ENCODE results near the gene CSF3R.
"Not testable (repeated sequence)": the region's sequence is repeated elsewhere in the genome, so short reads cannot be mapped to it uniquely, and the experiment has no call there.

Gene CSF3R

DNA sequence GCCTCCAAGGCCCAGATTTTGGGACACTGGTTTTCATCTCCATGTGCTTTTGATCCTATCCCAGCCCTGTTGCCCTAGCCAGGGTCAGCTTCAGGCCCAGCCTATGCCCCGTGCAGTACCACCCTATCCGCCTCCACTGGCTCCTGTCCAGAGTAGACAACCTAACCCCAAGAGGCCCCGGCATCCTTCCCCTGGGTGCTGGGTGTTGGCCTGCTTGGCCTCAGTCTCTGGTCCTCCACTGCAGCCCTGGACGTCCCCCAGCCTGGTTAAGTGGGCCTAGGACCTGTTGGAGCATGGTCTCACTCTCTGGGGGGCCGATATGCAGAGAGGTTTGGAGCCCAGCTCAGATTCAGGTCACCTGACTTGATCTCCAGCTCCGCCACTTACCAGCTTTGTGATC is 1.6 kb downstream of the CSF3R start:
- no peak for DNase-seq (ENCODE audit: low read depth)

DNA sequence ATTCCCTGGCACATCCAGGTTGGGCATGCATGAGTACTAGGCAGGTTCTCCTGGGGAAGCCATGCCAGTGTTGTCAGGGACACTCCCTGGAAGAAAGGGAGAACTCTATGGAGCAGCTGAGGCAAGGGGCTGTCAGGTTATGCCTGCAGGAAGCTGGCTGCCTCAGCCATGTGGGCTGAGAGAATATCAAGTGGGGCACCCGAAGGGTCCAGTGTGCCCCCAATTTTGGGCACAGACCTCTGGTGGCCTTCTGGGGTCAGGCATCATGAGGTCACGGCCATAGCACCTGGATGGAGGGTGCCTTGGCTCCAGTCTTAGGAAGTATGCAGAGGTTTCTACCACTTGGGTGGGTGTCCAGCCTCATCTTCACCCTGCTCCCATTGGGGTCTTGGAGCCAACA is 2.6 kb downstream of the CSF3R start:
- no peak for DNase-seq (ENCODE audit: low read depth)

DNA sequence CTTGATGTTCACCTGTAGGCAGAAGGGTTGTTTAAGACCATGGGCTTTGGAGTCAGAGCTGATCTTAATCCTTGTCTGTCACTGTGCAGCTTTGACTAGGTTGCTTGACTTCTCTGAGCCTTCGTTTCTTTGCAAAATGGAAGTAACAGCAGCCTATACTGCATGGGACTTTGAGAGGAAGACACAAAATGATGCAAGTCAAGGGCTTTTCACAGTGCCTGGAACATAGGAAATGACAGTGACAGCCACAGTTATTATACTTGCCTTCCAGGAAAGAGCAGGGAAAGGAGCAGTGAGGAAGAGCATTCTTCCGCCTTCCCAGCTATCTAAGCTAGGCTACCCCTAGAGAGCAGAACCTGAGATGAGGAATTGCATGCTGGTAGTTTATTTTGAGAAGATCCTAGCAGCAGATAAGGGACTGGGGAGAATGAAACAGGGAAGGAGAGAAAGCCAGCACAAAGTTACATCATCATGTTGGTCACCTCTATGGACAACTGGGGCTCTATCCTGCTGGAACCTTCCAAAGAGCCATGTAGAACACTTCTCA is 3.1 kb downstream of the CSF3R start:
- DNase-seq (ENCODE audit: low read depth), result no peak

DNA sequence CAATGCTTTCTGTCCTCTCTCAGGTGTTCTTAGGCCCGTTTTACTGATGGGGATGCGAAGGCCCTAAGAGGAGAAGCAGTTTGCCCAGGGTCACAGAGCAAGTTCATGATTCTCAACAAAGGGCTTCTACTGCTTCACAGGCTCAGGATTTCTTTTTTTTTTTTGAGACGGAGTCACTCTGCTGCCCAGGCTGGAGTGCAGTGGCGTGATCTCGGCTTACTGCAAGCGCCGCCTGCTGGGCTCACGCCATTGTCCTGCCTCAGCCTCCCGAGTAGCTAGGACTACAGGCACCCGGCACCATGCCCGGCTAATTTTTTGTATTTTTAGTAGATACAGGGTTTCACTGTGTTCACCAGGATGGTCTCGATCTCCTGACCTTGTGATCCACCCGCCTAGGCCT is 5.1 kb downstream of the CSF3R start:
- DNase-seq (ENCODE audit: low read depth), result not testable (repeated sequence)

DNA sequence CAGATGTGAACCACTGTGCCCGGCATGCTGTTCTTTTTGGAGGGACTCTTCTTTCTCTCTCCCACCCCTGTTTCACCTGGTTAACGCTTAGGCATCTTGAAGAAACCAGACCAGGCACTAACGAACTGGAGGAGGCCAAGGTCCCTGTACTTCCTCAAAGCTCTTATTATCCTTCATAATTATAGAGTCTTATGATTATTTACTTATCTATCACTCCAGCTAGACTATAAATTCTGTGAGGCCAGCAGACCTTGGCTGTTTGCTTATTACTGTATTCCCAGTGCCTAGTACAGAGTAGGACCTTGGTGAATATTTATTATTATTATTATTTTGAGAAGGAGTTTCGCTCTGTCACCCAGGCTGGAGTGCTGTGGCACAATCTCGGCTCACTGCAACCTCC is 5.8 kb downstream of the CSF3R start:
- DNase-seq (ENCODE audit: low read depth), result no peak

DNA sequence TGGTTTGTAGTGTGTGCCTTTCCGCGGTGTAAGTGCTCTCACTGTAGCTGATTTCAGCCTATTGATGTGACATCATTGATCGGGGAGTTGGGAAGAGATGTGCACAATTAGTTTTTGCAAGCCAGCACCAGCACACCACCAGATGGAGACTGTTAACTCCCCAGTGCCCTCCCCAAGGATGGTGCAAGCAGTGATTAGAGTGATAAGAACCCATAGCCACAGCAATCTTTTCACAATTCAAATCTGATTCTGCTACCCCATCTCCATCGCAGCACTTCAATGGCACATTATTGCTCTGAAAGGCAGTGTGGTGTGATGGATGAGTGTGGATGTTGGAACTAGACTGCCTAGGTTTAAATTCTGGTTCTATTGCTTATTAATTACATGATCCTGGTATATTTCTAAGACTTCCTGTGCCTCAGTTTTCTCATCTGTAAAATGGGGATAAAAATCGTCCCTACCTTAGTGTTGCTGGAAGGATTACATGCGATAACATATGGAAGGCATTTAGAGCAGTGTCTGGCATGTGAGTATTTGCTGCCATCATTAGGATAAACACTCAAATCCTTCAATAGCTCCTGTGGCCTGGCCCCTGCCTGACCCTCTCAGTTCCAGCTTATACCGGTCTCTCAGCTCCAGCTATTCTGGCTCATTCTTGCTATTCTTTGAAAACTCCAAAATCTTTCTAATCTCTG is 6.7 kb downstream of the CSF3R start:
- no peak for DNase-seq (ENCODE audit: low read depth)

DNA sequence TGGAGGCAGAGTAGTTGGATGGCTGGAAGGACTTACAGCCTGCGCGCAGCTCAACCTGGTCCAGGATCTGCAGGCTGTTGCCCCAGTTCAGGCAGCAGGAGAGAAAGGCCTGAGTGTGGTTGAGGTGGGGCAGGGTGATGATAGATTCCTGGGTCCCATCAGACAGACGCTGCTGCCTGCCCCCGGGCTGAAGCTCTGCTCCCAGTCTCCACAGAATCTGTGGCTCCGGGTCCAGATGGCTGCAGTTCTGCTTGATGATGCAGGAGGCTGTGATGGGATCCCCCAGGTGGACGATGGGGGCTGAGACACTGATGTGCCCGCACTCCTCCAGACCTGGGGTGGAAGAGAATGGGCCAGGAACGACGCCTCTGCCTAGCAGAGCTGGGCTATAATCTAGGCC is 7.4 kb downstream of the CSF3R start:
- no peak for DNase-seq (ENCODE audit: low read depth)

DNA sequence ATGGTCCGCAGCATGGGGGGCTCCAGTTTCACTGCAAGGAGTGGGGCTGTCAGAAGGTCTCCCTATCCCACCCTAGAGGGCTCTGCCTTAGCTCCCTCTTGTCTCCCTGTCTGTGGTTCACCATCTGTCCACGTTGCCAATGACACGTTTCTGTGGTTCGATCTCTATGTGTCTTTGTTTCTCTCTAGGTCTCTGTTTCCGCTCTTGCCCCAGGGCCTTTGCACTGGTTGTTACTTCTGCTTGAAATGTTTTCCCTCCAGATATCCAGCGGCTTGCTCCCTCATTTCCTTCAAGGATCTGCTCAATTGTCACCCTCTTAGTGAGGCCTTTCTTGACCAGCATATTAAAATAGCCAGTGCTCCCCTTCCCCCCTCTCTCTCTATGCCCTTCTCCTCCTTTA is 10.1 kb downstream of the CSF3R start:
- no peak for DNase-seq (ENCODE audit: low read depth)

DNA sequence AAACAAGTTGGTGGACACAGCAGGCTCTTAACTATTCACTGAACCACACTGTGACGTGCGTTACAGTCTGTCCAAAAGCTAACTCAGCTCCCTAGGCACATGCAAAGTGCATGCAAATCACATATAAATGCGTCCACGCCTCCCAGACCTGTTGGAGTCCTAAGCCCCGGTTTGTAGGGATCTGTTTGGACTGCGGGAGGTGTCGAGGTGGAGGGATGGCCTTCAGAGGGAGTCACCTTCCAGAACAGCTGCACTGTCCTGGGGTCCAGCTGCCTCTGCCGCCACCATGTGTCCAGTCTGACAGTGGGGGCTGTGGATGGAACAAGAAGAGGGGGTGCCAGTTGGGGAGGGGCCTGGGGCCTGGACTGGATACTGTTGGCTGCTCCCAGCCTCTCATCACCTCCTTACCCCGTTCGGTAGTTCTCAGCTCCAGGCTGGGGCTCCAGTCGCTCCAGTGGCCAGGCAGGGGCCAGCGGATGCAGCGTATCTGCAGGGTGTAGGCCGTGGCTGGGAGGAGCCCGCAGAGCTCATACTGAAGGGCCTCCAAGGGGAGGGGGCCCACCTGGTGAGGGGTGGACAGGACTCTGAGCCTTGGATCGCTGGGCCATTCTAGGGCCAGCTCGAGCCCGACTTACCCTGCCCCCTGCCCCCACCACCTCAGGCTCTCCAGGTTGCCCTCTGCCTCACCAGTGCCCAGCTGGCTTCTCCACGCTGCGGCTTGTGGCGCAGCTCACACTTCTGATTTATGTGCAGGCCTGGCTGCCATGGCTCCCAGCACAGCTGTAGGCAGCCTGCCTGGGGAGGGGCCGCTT is 10.7 kb downstream of the CSF3R start:
- no peak for DNase-seq (ENCODE audit: low read depth)

DNA sequence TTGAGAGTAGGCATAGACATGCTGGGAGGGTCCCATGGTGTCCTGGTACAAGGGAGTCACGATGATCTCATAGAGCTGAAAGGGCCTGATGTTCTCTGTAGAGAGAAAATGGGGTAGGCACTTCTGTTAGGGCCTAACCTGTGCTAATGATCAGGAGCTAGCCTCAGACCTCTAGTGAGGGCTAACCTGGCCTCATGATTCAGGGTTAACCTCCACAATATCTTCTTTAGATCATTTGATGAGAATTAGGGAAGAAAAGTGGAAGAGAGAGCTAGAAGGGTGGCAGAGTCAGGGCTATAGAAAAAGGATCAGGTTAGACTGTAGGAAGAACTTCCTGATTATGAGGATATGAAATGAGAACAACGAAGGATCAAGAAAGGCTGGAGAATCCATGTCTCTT is 13.6 kb downstream of the CSF3R start:
- DNase-seq (ENCODE audit: low read depth), result no peak

DNA sequence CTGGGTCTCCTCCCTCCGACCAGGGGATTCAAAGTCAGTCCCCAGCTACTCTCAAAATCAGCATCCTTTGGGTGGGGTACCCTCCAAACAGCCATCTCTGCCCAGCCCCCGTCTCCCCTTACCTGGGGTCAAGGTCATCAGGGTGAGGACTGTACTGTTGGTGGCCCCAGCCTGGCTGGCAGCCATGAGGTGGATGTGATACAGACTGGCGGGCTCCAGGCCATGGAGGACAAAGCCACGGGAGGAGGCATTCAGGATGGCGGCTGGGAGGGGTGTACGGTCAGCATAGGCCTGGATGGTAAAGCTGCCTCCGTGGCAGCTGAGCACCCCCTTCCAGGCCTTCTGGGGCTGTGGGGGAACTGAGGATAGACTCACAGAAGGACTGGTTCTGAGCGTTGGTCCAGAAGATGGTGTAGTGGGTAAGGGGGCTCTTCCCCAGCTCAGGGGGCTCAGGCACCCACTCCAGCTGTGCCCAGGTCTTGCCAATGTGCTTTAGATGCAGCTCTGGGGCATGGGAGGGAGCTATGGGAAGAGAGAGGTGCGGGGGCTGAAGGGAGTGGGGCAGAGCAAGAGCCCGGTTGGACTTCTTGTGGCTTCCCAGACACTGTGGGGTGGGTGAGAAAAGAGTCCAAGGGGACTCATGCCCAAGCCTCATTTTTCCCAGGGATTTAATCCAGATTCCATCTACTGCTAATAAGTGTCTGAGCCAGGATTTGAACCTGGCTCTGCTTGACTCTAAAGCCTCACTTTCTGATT is 14.8 kb downstream of the CSF3R start:
- DNase-seq (ENCODE audit: low read depth), result no peak

DNA sequence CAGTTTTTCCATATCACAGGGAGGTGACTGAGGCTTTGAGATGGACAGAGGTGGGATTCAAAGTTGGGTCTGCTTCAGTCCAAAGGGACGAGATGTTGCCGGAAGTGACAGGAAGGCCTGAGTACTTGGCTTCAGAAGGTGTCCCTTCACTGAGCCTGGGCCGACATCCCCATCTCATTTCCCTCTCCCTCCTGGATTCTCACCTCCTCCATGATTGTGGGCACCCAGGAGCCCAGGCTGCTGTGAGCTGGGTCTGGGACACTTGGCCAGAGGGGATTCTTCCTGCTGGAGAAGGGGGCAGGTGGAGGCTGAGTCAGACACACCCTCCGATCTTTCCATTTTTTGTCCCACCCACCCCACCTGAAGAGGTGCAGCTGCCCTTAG is 15.7 kb downstream of the CSF3R start:
- no peak for DNase-seq (ENCODE audit: low read depth)

DNA sequence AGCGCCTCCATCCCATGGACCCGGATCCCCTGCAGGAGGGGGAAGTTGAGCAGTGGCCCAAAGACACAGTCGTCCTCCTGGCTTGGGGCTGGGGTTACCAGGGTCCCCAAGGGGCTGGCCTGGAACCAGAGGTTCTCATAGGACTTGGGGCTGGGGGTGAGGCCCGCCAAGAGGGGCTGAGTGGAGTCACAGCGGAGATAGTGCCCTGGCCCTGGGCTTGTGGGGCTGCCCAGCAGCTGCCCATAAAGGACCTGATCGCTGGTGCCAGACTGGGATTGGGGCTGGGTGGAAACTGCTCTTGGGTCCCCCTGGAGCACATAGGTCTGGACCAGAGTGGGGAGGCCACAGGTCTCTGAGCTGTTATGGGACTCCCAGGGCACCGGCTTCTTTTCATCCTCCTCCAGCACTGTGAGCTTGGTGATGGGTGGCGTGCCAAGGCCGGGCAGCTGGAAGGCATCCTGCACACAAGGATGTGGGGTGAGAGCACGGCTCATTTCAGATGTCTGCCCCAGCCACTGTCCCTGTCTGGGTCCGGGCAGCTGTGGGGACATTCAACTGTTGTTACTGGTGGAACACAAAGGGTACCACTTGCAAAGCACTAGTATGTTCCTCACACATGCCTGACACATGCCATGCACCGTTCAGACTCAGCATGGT is 16.2 kb downstream of the CSF3R start:
- DNase-seq (ENCODE audit: low read depth), result no peak

DNA sequence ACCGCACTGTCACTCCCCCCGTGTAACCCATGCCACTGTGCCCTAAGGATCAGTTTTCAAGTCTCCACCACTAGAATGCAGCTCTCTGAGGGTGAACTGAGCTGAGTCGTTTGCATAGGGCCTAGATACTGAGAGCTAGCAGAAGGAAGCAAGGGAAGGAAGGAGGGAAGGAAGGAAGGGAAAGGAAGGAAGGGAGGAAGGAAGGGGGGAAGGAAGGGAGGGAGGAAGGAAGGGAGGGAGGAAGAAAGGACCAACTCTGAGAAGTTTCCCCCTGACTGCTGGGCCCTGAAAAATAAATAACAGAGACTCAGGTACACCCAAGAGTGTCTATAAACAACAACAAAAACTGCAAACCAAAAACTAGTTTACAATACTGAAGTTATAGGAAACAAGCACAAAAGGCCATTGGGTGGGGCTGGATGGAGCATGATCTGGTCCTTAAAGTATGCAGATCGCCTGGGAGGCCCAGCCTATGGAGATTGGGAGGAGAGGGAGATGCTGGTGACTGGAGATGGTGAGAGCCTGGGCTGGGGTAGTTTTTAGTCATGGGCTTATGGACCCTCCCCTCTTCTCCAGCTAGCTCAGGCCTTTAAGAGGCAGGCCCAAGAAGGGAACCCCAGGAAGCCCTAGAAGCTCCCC is 16.9 kb downstream of the CSF3R start:
- DNase-seq (ENCODE audit: low read depth), result no peak

DNA sequence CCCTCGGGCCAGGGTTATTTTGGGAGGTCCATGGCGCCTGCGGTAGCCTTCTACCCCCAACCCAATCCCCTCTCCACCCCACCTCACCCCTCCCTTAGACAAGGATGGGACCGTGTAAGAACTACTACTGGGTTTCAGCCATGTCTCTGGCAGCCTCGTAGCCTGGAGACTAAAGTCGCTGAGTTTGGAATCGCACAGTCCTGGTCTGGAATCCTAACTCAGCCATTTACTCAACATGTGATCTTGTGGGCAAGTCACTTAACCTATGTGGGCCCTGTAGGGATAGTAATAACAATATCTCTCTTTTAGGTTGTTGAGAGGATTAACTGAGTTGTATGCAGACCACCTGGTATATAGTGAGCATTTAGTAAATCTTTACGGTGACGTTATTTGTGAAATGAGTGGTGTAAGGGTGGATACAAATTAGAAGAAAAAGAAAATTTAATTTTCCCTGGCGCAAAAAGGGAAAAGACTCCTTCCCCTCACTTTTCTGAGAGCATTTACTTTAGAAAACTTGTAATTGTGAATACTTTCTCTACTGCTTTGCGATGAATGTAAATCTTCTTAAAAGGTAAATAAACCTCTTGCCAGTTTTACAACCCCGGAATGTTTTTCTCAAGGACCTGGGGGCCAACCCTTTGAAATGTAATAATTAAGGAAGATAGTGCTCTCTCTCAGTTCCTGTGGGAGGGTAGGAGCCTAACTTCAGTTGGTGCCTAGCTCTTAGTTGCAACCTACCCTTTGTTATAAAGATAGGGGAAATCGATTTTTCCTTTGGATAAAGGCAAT is 17.9 kb downstream of the CSF3R start:
- DNase-seq (ENCODE audit: low read depth), result no peak

DNA sequence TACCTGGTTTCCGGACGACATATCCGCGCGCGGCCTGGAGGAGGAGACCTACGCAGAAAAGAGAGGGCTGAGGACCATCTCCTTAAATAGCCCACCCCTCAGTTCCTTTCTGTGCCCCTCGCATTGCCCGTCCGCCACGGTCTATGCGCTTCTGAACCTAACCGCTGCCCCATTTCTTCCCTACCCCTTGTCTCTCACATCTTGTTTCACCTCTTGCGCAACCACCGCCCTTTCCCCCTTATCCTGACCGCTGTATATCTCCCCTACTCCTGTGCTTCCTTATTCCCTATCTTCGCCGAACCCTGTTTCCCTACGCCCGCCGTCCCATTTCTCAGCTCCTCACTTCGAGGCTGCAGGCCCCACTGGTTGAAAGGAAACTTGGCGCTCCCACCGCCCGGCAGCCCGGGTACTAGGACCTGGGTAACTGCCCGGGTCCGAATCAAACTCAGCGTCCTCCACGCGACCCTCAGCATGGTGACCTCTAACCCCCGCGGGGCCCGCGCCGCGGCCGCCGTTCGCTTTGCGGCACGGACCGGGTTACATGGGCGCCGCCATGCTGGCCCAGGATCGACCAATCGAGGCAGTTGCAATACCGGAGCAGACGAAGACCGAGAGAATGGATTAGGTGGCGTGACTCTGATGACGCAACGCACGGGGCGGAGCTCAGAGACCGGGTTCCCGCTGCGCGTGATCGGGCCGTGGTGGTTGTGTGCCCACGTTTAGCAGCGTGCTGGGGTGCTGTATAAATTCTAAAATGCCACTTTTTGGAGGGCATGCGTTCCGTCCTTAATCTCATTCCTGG is 18.7 kb downstream of the CSF3R start, which contains the start of gene MRPS15:
Gene MRPS15, minus strand, starts transcription at position 582 of the 802 bp plus-strand sequence. Its CDS starts 109 bp downstream, at position 473.
- DNase-seq (ENCODE audit: low read depth), result peak; percentile 93

DNA sequence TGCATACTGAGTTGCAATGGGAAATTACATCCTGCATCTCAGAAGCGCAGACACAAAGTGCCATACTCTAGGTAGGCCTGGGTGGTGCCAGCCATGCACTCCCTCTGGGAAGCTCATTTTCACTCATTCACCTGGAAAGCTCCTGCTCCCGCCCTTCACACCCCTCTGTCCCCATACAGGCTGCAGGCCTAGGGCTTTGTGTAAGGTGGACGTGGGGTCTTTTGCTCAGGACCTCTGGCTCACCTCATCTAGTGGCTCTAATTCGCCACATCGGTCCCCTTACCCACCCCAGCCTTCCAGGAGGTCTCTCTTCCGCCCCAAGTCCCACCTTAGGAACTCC is 19.3 kb downstream of the CSF3R start:
- DNase-seq (ENCODE audit: low read depth), result no peak

DNA sequence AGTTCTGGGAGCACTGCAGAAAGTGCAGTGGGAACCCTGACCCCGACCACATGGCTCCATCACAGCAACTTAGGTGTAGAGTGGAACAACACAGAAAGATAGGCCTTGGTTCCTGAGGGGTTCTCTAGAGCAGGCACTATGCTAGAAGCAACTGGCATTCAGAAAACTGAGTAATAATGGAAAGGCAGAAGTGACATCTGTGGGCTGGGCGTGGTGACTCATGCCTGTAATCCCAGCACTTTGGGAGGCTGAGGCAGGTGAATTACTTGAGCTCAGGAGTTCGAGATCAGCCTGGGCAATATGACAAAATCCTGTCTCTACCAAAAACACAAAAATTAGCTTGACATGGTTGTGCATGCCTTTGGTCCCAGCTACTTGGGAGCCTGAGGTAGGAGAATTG is 23.8 kb downstream of the CSF3R start:
- DNase-seq (ENCODE audit: low read depth), result no peak

DNA sequence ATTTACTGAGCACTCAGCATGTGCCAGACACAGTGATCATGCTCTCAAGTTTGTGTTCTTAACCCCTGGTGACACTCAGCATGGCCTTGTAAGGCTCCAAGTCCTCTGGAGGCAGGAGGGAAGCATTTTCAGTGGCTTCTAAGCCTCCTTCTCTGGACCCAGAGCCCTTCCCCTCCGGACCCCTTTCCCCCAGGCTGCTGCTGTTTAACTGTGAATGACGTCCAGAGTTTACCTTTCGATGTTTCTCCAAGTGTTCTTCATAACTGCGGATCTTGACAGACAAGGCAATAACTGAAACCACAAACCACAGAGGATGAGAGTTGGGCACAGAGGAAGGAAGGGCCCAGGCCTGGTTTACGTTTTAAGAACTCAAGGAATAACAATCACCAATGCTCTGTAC is 25.0 kb downstream of the CSF3R start:
- DNase-seq (ENCODE audit: low read depth), result no peak

DNA sequence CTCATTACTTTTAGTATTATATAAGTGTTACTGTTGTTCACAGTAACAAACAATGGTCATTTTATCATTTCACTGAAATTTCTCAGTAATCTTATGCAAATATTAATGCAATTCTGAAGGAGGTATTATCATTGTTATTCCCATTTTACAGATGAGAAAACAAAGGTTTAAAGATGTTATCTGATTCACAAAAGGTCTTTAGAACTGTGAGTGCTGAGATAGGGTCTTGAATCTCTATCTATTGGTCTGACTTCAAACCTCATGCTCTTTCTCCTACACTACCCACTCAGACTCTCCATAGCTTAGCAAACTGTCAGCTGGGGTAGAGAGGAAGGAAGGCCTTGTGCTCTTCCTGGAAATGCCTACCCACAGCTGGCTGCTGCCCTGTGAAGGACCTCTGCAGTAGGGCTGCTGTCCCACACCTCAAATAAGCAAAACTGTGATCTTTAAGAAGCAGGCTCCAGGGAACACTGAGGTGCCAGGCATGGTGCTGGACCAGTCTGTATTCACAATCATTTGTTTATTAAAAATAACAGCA is 26.3 kb downstream of the CSF3R start:
- no peak for DNase-seq (ENCODE audit: low read depth)

All from stimulated activated CD8-positive, alpha-beta memory T cell treated with anti-CD3 and anti-CD28 coated beads, Interleukin-4, amount 100 ng/mL, for 24 hours (primary cell).